ENCODE results near the gene RAB13.

- TF ChIP-seq, protein P1, sequence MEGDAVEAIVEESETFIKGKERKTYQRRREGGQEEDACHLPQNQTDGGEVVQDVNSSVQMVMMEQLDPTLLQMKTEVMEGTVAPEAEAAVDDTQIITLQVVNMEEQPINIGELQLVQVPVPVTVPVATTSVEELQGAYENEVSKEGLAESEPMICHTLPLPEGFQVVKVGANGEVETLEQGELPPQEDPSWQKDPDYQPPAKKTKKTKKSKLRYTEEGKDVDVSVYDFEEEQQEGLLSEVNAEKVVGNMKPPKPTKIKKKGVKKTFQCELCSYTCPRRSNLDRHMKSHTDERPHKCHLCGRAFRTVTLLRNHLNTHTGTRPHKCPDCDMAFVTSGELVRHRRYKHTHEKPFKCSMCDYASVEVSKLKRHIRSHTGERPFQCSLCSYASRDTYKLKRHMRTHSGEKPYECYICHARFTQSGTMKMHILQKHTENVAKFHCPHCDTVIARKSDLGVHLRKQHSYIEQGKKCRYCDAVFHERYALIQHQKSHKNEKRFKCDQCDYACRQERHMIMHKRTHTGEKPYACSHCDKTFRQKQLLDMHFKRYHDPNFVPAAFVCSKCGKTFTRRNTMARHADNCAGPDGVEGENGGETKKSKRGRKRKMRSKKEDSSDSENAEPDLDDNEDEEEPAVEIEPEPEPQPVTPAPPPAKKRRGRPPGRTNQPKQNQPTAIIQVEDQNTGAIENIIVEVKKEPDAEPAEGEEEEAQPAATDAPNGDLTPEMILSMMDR (IDR thresholded peaks at IDR 0.05): no peak
- TF ChIP-seq EZH2 (IDR thresholded peaks at IDR 0.05; ENCODE audit: borderline replicate concordance, insufficient read depth, low read depth, low read length, poor library complexity, severe bottlenecking): no peak
Measured at GRCh38 chr1:153960206-153960605, 25.9 kb downstream of the RAB13 start.
